AG04449 (cell line): ENCODE measurements around the gene PAX4.
A peak's percentile ranks its signal among the peaks of the same experiment; 100 is the strongest.

Experiments used
- CTCF ChIA-PET: fragments of 350-600 bp; formaldehyde crosslinking; extraction: SDS; loops from one replicate; lab custom pipeline; 2021; ENCODE audit warnings: antibody characterized with exemption; lab: Yijun Ruan, JAX
- POLR2A ChIA-PET: fragments of 400-600, 350-600 bp; formaldehyde crosslinking; extraction: SDS; loops from one replicate; lab custom pipeline; 2020; ENCODE audit warnings: antibody characterized with exemption, inconsistent platforms; lab: Yijun Ruan, JAX
- DNase-seq: peaks from one replicate; pipeline ENCODE4 v3.0.0-alpha.2; 2010; ENCODE audit warnings: low read depth, low spot score
- H3K4me3 ChIP-seq: 2 replicates; pipeline ENCODE4 v1.5.1; 2011; ENCODE audit warnings: low read depth, mild to moderate bottlenecking, control low read depth, low read length
- TF ChIP-seq, protein P1 (sequence below): IDR thresholded peaks from one replicate; pipeline ENCODE4 v1.5.1; 2011; ENCODE audit warnings: mild to moderate bottlenecking, moderate library complexity, low read length, control low read depth, inconsistent platforms; ENCODE audit not compliant: insufficient read depth; ENCODE audit errors: missing control alignments

Gene PAX4

DNA sequence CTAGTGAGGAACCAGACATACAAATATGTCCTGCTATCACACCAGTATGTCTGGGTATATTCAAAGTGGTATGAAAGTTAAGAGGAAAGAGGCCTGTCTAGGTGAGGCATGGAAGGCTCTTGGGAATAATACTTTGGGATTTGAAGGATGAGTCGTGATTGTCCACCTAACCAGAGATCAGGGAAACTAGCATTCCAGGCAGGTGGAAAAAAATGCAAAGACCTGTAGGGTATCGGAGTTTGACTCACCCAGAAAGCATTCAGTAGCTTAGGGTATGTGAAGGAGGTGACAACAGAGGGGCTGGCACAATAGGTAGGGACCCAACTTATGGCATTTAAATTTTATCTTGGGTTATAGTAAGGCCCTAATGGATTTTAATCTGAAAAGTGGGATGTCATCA lies 31.6 kb downstream of the PAX4 start:
- POLR2A ChIA-PET = no interaction called here
- no peak overlapping the region for H3K4me3 ChIP-seq
- CTCF ChIA-PET = interaction anchor here (1.0 to 2.5 kb wide), 5 partner anchors 238 to 623 kb away, joined by 3 to 9 read pairs (median 4); no protein-coding TSS in a partner anchor
- TF ChIP-seq, protein P1, sequence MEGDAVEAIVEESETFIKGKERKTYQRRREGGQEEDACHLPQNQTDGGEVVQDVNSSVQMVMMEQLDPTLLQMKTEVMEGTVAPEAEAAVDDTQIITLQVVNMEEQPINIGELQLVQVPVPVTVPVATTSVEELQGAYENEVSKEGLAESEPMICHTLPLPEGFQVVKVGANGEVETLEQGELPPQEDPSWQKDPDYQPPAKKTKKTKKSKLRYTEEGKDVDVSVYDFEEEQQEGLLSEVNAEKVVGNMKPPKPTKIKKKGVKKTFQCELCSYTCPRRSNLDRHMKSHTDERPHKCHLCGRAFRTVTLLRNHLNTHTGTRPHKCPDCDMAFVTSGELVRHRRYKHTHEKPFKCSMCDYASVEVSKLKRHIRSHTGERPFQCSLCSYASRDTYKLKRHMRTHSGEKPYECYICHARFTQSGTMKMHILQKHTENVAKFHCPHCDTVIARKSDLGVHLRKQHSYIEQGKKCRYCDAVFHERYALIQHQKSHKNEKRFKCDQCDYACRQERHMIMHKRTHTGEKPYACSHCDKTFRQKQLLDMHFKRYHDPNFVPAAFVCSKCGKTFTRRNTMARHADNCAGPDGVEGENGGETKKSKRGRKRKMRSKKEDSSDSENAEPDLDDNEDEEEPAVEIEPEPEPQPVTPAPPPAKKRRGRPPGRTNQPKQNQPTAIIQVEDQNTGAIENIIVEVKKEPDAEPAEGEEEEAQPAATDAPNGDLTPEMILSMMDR = no peak
- DNase-seq = no peak

DNA sequence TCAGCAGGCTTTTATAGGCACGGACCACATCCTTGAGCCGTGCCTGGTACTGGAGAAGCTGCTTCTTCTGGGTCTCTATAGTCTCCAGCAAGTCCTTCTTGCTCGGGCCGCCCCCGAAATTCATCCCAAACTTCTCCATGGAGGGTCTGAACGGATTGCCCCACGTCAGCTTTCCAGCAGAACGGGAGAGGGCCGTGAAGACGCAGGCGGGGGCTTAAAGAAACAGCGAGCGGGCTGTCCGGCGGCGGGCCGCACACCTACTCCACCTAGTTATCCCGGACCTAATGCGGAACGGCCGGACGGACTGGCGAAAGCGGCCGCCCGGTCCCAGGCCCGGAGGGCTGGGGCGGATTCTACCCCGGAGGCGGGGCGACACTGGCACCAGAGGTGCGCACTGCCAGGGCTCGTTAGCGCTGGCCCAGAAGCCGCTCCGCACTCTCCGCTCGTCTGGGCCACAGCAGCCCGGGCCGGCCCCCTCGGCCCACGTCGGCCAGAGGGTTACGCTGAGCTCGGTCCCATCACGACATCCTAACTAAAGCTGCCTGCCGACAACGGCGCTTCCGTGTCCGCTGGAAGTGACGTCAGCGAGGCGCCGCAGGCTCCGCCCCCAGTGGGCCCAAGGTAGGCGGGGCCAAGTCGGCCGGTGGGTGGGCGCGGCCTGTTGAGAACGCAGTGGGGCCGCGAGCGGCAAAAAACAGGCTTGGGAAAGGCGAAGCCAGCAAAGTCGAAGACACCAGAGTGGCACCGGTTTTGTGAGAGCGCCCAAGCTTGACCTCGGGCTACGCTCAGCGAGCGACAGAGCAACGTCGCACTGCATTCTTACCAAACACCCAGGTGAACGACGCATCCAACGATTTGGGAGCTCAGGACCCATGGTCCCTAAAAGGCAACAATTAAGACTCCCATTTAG lies 32.6 kb downstream of the PAX4 start, which contains the start of gene GCC1:
Gene GCC1, minus strand, starts transcription at position 553 of the 910 bp plus-strand sequence. Its CDS starts 414 bp downstream, at position 139.
- ChIA-PET CTCF (interaction anchor here (1.0 to 2.5 kb wide), 7 partner anchors 13 to 624 kb away, joined by 3 to 9 read pairs (median 4); no protein-coding TSS in a partner anchor), POLR2A (interaction anchor here (0.9 to 1.0 kb wide), 2 partner anchors 47 to 192 kb away, joined by 3 to 6 read pairs; no protein-coding TSS in a partner anchor)
- peak; percentile 21 for DNase-seq
- H3K4me3 ChIP-seq = peak within 1 kb of the TSS; percentile 81
- TF ChIP-seq, protein P1 = no peak

DNA sequence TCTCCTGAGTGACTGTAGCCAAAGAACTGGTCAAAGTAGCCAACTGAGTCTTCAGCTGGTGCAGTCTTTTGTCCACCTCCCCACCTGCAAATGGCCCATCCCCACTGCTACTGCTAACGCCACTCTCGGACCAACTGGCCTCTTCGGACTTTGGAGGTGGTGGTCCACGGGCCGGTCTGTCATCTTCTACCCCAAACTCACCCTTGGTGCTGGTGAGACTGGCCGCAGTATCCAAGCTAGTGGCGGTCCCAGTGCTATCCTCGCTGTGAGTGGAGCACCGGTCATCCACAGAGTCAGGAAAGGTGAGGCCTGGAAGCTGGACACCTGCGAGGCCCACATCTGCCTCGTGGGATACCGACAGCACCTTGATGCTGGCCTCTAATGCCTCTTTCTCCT lies 33.3 kb downstream of the PAX4 start:
- H3K4me3 ChIP-seq = peak overlapping the region; percentile 81
- CTCF ChIA-PET = interaction anchor here (1.2 to 2.2 kb wide), 2 partner anchors 13 to 124 kb away, joined by 3 to 8 read pairs; no protein-coding TSS in a partner anchor
- TF ChIP-seq, protein P1 = no peak
- POLR2A ChIA-PET = no interaction called here
- no peak for DNase-seq

DNA sequence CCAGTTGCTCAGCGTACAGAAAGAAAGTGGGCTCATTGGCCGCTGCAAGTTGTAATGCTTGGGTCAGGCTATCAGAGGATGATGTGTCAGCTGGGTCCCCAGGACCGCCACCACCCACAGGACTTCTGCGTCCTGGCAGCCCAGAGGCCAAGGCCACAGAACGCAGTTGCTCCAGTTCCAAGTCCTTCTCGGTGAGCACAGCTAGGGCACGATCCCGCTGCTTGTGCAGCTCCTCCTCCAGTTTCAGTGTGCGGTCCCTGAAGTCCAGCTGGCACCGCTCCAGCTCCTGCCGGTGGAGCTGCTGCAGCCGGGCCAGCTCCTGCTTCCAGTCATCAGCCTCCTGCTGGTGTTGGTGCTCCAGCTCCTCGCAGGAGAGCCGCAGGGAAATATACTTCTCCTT lies 35.6 kb downstream of the PAX4 start:
- H3K4me3 ChIP-seq = no peak overlapping the region
- ChIA-PET CTCF (no interaction called here), POLR2A (interaction anchor here (1.0 kb wide), 1 partner anchor 633 kb away, joined by 3 read pairs; no protein-coding TSS in a partner anchor)
- no peak for DNase-seq
- TF ChIP-seq, protein P1 = no peak

DNA sequence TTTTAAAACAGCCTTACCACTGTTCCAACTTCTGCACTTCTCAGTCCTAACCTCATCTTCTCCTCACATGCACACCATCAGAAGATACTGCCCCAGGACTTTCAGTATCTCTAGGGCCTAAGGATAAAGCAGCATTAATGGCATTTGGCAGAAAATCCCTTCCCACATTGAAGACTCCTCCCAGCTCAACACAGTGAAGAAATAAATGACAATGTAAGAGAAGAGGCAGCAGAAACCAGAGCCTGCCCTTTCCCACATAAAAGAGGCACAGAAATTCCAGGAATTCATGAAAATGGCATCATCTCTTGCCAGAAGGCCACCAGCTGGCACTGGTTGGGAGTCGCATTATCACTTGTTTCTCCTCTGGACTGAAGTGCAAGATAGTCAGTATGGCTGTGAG lies 36.2 kb downstream of the PAX4 start:
- no peak for DNase-seq
- POLR2A ChIA-PET = no interaction called here
- no peak overlapping the region for H3K4me3 ChIP-seq
- TF ChIP-seq, protein P1 = no peak
- CTCF ChIA-PET = interaction anchor here (1.7 kb wide), 1 partner anchor 627 kb away, joined by 6 read pairs; no protein-coding TSS in a partner anchor

DNA sequence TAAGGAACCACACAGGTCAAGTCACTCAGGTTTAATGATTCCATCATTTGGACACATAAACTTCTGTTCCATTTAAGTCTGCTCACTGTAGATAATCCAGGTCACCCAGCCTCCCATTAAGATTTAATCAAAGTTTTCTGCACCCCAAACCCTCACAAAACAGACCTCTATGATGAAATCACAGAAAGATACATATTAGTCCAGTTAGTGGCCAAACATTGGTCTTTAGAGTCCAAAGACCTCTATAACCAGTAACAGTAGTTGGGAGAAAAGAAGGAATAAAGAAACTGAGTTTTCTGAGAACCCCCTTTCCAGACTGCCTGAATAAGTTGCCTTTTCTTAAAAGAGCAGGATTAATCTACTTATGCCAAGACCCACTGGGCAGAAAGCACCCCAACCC lies 37.3 kb downstream of the PAX4 start:
- ChIA-PET CTCF (interaction anchor here (1.7 kb wide), 1 partner anchor 629 kb away, joined by 6 read pairs; no protein-coding TSS in a partner anchor), POLR2A (no interaction called here)
- TF ChIP-seq, protein P1 = no peak
- H3K4me3 ChIP-seq = no peak overlapping the region
- DNase-seq = no peak
